ENCODE data around the gene C10orf90.

DNA sequence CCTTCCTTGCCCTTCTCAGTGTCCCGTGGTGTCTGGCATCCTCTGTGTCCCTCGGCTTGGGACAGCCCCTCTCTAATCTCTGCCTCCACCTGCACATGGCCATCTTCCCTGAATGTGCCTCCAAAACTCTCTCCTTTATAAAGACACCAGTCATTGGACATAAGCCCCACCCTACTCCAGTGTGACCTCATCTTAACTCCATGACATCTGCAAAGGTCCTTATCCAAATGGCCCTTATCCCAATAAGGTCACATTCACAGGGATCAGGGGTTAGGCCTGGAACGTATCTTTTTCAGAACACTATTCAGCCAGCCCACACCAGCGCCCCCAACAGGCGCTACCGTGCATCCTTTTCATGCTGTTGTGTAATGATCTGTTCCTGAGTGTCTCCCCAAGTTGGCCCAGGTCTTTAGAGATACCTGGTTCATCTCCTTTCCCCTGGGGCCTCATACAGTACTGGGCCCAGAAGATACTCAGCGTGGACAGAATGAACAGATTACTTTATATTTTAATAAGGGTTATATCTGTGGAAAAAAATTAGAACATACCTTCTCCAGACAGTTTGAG is 149.7 kb downstream of the C10orf90 start:
- TF ChIP-seq ZNF384 (IDR thresholded peaks at IDR 0.05) (no peak), FOXM1 (IDR thresholded peaks at IDR 0.05; ENCODE audit: borderline replicate concordance) (no peak), TARDBP (IDR thresholded peaks at IDR 0.05) (no peak), SUZ12 (IDR thresholded peaks at IDR 0.05) (no peak)

Measured in HEK293T (cell line).